NCI-H82 treated with DMSO at 0.1 percent for 48 hours (cell line): ENCODE results near the gene CRTC2.

Source experiments
- DNase-seq: peaks from one replicate; lab custom pipeline; 2025; ENCODE audit not compliant: unreplicated experiment; lab: John Stamatoyannopoulos, UW

The CRTC2 gene

GRCh38 chr1:153946622-153947241, 11.7 kb downstream of the CRTC2 start, which contains the start of gene DENND4B:
Gene DENND4B, minus strand, starts transcription at chr1:153946718. Its CDS starts 2,344 bp downstream, at chr1:153944374.
- DNase-seq, result peak; percentile 60

- DNase-seq, result no peak
Measured at GRCh38 chr1:153945795-153946621, 12.4 kb downstream of the CRTC2 start.

GRCh38 chr1:153945131-153945794, 13.1 kb downstream of the CRTC2 start:
- DNase-seq, result no peak

- no peak for DNase-seq
Measured at GRCh38 chr1:153944827-153945117, 13.6 kb downstream of the CRTC2 start.

- DNase-seq, result no peak
Measured at GRCh38 chr1:153944005-153944826, 14.2 kb downstream of the CRTC2 start.

- DNase-seq, result no peak
Measured at GRCh38 chr1:153942766-153943549, 15.5 kb downstream of the CRTC2 start.

- DNase-seq, result no peak
Measured at GRCh38 chr1:153941826-153942725, 16.3 kb downstream of the CRTC2 start.

- DNase-seq, result no peak
Measured at GRCh38 chr1:153940756-153941155, 17.7 kb downstream of the CRTC2 start.

- no peak for DNase-seq
Measured at GRCh38 chr1:153939476-153939875, 18.9 kb downstream of the CRTC2 start.

- DNase-seq, result no peak
Measured at GRCh38 chr1:153938996-153939395, 19.4 kb downstream of the CRTC2 start.

- no peak for DNase-seq
Measured at GRCh38 chr1:153937331-153937730, 21.1 kb downstream of the CRTC2 start.

GRCh38 chr1:153936011-153936802, 22.2 kb downstream of the CRTC2 start:
- no peak for DNase-seq

GRCh38 chr1:153934746-153935145, 23.7 kb downstream of the CRTC2 start:
- DNase-seq, result no peak

GRCh38 chr1:153933955-153934354, 24.5 kb downstream of the CRTC2 start:
- no peak for DNase-seq

- DNase-seq, result no peak
Measured at GRCh38 chr1:153933430-153933829, 25.0 kb downstream of the CRTC2 start.

- no peak for DNase-seq
Measured at GRCh38 chr1:153932156-153933131, 26.0 kb downstream of the CRTC2 start.
